ENCODE measurements around the gene C13orf46.

Gene C13orf46

DNA sequence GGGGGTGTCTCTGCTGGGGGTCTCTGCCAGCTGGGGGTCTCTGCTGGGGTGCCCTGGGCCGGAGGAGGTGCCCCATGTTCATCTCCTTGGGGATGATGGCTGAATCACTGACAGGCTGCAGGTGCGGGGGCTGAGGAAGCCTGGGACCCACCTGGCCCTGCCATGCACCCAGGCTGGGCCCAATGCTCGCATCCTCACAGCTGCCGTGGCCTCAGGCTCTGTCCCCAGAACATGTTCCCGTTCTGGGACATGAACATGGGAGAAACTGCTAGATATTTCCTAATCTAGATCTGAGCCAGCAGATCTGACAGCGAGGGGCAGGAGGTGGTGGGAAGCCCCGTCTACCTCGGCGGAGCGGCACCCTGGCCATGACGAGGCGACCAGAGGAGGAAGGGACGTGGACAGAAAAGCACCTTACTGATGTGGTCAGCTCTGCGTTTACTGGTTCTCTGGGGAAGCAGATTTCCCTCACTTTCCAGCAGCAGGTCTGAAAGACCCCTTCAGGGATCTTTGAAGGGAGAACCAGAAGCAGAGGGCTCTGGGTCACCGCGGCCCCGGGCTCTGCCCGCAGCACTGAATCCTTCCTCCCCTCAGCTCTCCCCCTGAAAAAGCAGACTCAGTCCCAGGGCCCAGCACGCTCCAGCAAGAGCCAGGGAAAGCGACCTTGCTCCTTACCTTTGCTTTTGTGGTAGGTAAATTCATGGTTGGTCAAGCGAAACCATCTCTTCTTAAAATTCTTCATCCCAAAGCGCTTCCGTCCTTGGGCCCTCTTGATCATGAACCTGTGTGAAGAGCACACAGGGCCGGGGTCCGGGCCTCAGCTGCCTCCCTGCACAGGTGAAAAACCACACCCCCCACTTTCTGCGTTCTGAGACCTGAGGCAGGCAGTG is 26.5 kb upstream of the C13orf46 start:
- H3K27me3 ChIP-seq (ENCODE audit: control insufficient read depth in 2 of 2, insufficient read depth in 2 of 2, low read length in 2 of 2): no peaks in the 10 kb centered on the region
- H3K36me3 ChIP-seq (ENCODE audit: control insufficient read depth in 2 of 2, insufficient read depth in 2 of 2, low read length in 2 of 2): peaks cover 0 to 9% of the 10 kb centered on the region in 2 donors
- H3K27ac ChIP-seq (ENCODE audit: low read depth in 2 of 2, low read length in 2 of 2): no peak overlapping the region
- peaks cover 0 to 5% of the 10 kb centered on the region in 2 donors for H3K4me1 ChIP-seq (ENCODE audit: control insufficient read depth in 2 of 2, insufficient read depth in 2 of 2, low read length in 2 of 2)
- H3K9me3 ChIP-seq (ENCODE audit: control insufficient read depth in 2 of 2, low read length in 2 of 2): no peaks in the 10 kb centered on the region
- no peak overlapping the region for H3K9ac ChIP-seq (ENCODE audit: low read depth in 1 of 2, low read length in 2 of 2)
- no peak overlapping the region for H3K4me3 ChIP-seq (ENCODE audit: low read length in 2 of 2)

DNA sequence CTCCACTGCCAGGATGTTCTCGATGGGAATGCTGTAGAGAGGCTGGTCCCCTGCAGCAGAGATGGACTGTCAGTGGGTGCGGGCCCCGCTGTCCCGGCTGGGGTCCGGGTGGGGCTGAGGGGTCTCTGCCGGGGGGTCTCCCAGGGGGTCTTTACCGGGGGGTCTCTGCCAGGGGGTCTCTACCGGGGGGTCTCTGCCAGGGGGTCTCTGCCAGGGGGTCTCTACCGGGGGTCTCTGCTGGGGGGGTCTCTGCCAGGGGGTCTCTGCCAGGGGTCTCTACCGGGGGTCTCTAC is 25.7 kb upstream of the C13orf46 start:
- Histone ChIP-seq H3K27me3 (ENCODE audit: control insufficient read depth in 2 of 2, insufficient read depth in 2 of 2, low read length in 2 of 2) (no peaks in the 10 kb centered on the region), H3K27ac (ENCODE audit: low read depth in 2 of 2, low read length in 2 of 2) (no peak overlapping the region), H3K4me1 (ENCODE audit: control insufficient read depth in 2 of 2, insufficient read depth in 2 of 2, low read length in 2 of 2) (peaks cover 0 to 5% of the 10 kb centered on the region in 2 donors), H3K4me3 (ENCODE audit: low read length in 2 of 2) (no peak overlapping the region), H3K36me3 (ENCODE audit: control insufficient read depth in 2 of 2, insufficient read depth in 2 of 2, low read length in 2 of 2) (peaks cover 0 to 9% of the 10 kb centered on the region in 2 donors), H3K9ac (ENCODE audit: low read depth in 1 of 2, low read length in 2 of 2) (no peak overlapping the region), H3K9me3 (ENCODE audit: control insufficient read depth in 2 of 2, low read length in 2 of 2) (no peaks in the 10 kb centered on the region)

DNA sequence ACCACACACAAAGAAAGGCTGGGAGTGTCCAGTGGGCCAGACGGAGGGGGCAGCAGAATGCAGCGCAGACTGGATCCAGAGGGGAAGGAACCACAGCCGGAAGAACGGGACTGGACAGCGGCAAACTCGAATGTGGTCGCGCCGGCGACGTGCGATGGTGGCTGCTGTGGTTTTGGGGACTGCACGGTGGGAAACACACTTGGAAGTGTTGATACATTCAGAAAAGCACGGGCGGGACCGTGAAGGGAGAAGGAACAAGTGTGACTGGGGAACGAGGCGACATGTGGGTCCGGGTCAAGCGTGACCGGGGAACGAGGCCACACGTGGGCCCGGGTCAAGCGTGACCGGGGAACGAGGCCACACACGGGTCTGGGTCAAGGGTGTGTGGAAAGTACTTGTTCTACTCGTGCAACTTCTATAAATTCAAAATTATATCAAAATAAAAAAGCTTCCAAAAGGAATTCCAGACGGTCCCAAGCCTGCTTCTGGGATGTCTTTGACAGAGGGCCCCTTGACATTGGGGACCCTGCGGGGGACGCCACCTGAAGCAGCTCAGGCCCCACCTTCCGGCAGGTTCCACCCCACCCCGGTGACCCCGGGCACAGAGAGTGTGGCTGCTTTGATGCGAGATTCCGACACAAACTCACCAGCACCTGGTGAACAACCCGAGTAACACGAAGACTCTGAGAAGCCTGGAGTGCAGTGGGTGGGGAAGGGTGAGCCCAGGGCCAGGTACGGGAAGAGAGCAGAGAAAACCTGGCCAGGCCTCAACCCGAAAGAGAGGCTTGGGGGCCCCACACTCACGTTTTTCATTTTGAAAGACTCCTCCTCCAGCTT is 25.1 kb upstream of the C13orf46 start:
- H3K27me3 ChIP-seq (ENCODE audit: control insufficient read depth in 2 of 2, insufficient read depth in 2 of 2, low read length in 2 of 2): no peaks in the 10 kb centered on the region
- peaks cover 0 to 9% of the 10 kb centered on the region in 2 donors for H3K36me3 ChIP-seq (ENCODE audit: control insufficient read depth in 2 of 2, insufficient read depth in 2 of 2, low read length in 2 of 2)
- no peak overlapping the region for H3K9ac ChIP-seq (ENCODE audit: low read depth in 1 of 2, low read length in 2 of 2)
- no peak overlapping the region for H3K4me3 ChIP-seq (ENCODE audit: low read length in 2 of 2)
- peak overlapping the region; percentile 19 to 28 for H3K27ac ChIP-seq (ENCODE audit: low read depth in 2 of 2, low read length in 2 of 2)
- H3K4me1 ChIP-seq (ENCODE audit: control insufficient read depth in 2 of 2, insufficient read depth in 2 of 2, low read length in 2 of 2): peaks cover 0 to 5% of the 10 kb centered on the region in 2 donors
- no peaks in the 10 kb centered on the region for H3K9me3 ChIP-seq (ENCODE audit: control insufficient read depth in 2 of 2, low read length in 2 of 2)

DNA sequence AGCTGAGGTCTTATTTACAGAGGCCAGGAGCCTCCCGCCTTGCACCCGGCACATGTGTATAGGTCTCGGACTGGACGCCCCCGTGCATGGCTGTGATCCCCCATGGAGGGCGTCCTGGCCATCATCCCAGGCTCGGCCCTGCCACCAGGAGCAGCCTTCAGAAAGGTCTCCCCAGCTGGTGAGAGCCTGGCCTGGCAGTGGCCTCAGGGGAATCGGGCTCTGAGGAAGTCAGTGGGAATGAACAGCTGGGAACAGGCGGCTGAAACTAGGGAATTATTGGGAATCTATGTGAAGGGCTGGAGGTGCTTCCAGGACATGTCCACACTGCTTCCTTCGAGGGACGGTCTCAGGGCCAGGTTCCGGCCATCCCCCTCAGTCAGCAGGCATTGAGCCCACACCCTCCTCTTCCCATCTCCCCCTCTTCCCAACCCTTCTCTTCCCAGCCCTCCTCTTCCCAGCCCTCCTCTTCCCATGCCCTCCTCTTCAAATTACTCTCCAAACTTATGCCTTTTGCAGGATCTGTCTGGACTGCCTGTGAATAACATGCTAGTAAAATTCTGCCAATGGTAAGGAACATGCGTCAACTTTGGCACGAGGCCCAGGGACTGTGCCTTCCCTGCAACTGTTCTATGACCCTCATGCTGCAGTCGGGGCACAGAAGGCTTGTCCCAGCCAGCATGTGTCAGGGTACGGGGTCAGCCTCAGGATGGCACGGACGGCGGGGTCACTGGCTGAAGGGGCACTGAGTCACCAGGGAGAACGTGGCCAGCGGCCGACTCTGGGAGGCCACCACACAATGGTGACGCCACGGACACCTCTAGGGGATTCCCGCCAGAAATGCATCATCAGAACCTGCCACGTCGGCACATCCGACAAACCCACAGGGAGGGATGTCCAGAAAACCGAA is 24.2 kb upstream of the C13orf46 start:
- peaks cover 0 to 9% of the 10 kb centered on the region in 2 donors for H3K36me3 ChIP-seq (ENCODE audit: control insufficient read depth in 2 of 2, insufficient read depth in 2 of 2, low read length in 2 of 2)
- H3K4me3 ChIP-seq (ENCODE audit: low read length in 2 of 2): no peak overlapping the region
- H3K27me3 ChIP-seq (ENCODE audit: control insufficient read depth in 2 of 2, insufficient read depth in 2 of 2, low read length in 2 of 2): no peaks in the 10 kb centered on the region
- H3K27ac ChIP-seq (ENCODE audit: low read depth in 2 of 2, low read length in 2 of 2): peak overlapping the region; percentile 19 to 28
- H3K4me1 ChIP-seq (ENCODE audit: control insufficient read depth in 2 of 2, insufficient read depth in 2 of 2, low read length in 2 of 2): peaks cover 0 to 5% of the 10 kb centered on the region in 2 donors
- no peak overlapping the region for H3K9ac ChIP-seq (ENCODE audit: low read depth in 1 of 2, low read length in 2 of 2)
- no peaks in the 10 kb centered on the region for H3K9me3 ChIP-seq (ENCODE audit: control insufficient read depth in 2 of 2, low read length in 2 of 2)

DNA sequence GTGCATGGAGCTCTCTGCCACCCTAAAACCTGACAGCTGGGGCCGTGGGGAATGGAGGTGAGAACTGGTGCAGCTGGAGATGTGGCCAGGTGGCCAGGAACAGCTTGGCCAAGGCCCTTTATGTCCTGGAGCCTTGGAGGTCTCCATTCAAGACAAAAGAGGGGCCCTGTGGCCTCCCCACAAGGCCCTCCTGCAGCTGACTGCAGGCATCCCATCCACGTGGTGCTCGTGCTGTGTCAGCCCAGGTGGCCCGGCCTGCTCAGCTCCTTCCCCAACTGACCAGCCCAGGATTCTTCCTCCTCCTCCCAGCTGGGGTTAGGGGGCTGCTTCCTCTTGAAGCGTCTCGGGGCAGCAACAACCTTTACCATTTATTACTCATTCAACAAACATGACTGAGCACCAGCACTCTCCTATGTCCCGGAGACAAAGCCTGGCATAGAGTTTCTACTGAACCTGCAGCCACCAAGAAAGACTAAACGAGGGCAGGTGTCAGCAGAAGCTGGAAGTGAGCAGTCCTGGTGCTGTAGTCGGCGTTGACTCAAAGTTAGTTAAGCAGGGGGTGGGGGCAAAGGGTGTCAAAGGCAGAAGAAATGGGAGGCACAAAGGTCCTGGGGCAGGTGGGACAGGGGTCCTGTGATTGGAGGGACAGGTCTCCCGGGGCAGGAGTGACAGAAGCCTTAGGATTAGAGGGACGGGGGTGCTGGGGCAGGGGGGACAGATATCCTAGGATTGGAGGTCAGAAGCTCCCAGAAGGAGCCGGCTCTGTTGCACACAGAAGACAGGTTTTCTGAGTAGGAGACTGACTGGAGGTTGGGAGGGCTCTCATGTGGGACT is 23.3 kb upstream of the C13orf46 start:
- Histone ChIP-seq H3K36me3 (ENCODE audit: control insufficient read depth in 2 of 2, insufficient read depth in 2 of 2, low read length in 2 of 2) (peaks cover 0 to 12% of the 10 kb centered on the region in 2 donors), H3K27ac (ENCODE audit: low read depth in 2 of 2, low read length in 2 of 2) (peak overlapping the region in 1 of 2 donors; percentile 19), H3K9ac (ENCODE audit: low read depth in 1 of 2, low read length in 2 of 2) (no peak overlapping the region), H3K4me1 (ENCODE audit: control insufficient read depth in 2 of 2, insufficient read depth in 2 of 2, low read length in 2 of 2) (peaks cover 0 to 5% of the 10 kb centered on the region in 2 donors), H3K4me3 (ENCODE audit: low read length in 2 of 2) (no peak overlapping the region), H3K9me3 (ENCODE audit: control insufficient read depth in 2 of 2, low read length in 2 of 2) (no peaks in the 10 kb centered on the region), H3K27me3 (ENCODE audit: control insufficient read depth in 2 of 2, insufficient read depth in 2 of 2, low read length in 2 of 2) (no peaks in the 10 kb centered on the region)

DNA sequence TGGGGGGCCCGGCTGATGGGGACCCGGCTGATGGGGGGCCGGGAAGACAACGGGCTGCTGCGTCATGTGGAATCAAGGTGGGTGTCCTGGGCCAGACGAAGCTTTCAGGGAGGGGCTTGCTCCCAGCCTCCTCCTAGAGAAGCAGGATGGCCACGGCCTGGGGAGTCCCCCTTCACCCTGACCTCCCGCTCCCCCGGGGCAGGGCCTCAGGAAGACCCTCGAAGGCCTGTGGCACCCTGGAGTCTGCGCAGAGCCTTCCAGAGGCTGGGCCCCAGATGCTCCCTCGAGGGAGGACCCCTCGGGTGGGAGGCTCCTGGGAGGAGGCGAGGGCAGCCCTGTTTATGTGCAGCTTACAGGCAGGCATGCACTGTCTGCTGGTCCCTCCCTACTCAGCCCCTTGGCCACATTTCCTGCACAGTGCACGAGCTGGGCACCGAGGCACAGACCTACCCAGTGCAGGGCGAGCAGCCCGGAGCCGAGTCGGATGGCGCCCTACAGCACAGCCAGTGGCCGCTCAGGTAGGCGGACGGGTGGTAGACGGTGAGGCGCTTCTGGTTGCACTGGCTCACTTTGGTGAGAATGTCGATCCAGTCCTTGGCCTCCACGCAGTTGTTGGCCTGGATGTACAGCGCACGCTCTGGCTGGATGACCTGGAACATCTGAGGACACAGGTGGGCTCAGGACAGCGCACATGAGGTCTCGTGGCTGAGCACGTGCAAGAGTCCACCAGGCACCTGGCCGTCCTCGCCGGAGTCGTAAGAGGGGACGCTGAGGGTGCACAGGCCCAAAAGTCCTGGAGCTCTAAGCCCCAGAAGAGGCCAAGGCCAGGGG is 22.4 kb upstream of the C13orf46 start:
- no peak overlapping the region for H3K27ac ChIP-seq (ENCODE audit: low read depth in 2 of 2, low read length in 2 of 2)
- peaks cover 7 to 20% of the 10 kb centered on the region in 2 donors for H3K36me3 ChIP-seq (ENCODE audit: control insufficient read depth in 2 of 2, insufficient read depth in 2 of 2, low read length in 2 of 2)
- no peaks in the 10 kb centered on the region for H3K27me3 ChIP-seq (ENCODE audit: control insufficient read depth in 2 of 2, insufficient read depth in 2 of 2, low read length in 2 of 2)
- no peak overlapping the region for H3K4me3 ChIP-seq (ENCODE audit: low read length in 2 of 2)
- peaks cover 0 to 5% of the 10 kb centered on the region in 2 donors for H3K4me1 ChIP-seq (ENCODE audit: control insufficient read depth in 2 of 2, insufficient read depth in 2 of 2, low read length in 2 of 2)
- no peak overlapping the region for H3K9ac ChIP-seq (ENCODE audit: low read depth in 1 of 2, low read length in 2 of 2)
- no peaks in the 10 kb centered on the region for H3K9me3 ChIP-seq (ENCODE audit: control insufficient read depth in 2 of 2, low read length in 2 of 2)

DNA sequence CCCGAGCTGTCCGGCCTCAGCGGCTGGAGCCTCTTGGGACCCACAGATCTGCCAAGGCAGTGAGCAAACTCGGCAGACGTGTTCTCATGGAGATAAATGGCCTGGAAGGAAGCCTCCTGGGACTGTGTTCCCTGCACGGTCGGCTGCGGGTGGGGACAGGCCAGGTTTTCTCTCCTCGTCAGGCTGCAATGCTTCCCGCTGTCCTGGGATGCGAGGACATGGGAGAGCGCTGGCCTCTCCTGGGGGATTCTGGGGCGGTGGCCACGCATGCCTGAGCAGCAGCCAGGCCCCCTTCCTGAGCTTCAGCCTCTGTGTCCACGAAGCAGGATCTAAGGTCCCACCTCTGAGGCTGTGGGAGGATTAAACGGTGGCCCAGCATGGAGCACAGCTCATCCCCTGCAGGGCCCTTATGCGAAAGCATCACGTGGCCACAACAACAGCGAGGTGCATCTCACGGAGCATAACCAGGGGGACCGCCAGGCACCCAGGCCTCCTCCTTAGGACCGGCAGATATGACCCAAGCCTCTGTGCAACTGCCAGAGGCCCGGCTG is 21.2 kb upstream of the C13orf46 start:
- Histone ChIP-seq H3K4me3 (ENCODE audit: low read length in 2 of 2) (no peak overlapping the region), H3K27ac (ENCODE audit: low read depth in 2 of 2, low read length in 2 of 2) (no peak overlapping the region), H3K27me3 (ENCODE audit: control insufficient read depth in 2 of 2, insufficient read depth in 2 of 2, low read length in 2 of 2) (no peaks in the 10 kb centered on the region)

DNA sequence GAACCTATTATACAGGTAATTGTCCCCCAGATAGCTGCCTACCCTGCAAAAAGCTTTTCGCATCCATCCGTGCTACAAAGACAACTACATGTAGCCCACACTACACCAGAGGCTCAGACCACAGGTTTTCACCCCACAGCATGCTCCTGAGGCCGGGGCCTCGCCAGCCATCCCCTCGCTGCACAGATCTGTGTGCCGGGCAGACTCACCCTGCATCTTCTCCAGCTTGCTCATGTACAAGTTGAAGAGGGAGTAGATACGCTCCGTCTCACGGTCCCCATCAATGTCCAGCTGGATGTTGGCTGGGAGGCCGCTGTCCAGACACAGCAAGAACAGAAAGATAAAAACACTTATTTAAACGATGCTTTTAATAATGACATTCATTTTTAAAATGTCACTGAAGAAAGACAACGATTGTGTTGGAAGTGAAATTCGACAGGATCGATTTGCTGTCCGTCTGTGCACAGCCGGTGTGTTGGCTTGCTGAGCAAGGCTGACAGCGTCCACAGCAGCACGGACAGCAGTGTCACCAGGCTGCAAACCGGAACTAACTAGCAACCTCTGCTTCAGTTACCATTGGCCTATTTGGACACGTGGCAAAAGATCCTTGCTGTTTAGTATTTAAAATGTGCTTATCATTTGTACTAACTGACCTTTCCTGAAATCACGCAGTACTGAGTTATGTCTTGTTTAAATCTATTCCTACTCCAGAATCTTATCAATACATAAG is 18.6 kb upstream of the C13orf46 start:
- H3K4me1 ChIP-seq (ENCODE audit: control insufficient read depth in 2 of 2, insufficient read depth in 2 of 2, low read length in 2 of 2): no peaks in the 10 kb centered on the region
- no peak overlapping the region for H3K4me3 ChIP-seq (ENCODE audit: low read length in 2 of 2)
- H3K36me3 ChIP-seq (ENCODE audit: control insufficient read depth in 2 of 2, insufficient read depth in 2 of 2, low read length in 2 of 2): peaks cover 19 to 33% of the 10 kb centered on the region in 2 donors
- no peaks in the 10 kb centered on the region for H3K9me3 ChIP-seq (ENCODE audit: control insufficient read depth in 2 of 2, low read length in 2 of 2)
- H3K9ac ChIP-seq (ENCODE audit: low read depth in 1 of 2, low read length in 2 of 2): no peak overlapping the region
- no peak overlapping the region for H3K27ac ChIP-seq (ENCODE audit: low read depth in 2 of 2, low read length in 2 of 2)
- no peaks in the 10 kb centered on the region for H3K27me3 ChIP-seq (ENCODE audit: control insufficient read depth in 2 of 2, insufficient read depth in 2 of 2, low read length in 2 of 2)

More for the DNA sequence above, 21.2 kb upstream of the C13orf46 start:
- Histone ChIP-seq H3K36me3 (ENCODE audit: control insufficient read depth in 2 of 2, insufficient read depth in 2 of 2, low read length in 2 of 2) (peaks cover 16 to 28% of the 10 kb centered on the region in 2 donors), H3K9ac (ENCODE audit: low read depth in 1 of 2, low read length in 2 of 2) (no peak overlapping the region), H3K4me1 (ENCODE audit: control insufficient read depth in 2 of 2, insufficient read depth in 2 of 2, low read length in 2 of 2) (peaks cover 0 to 5% of the 10 kb centered on the region in 2 donors), H3K9me3 (ENCODE audit: control insufficient read depth in 2 of 2, low read length in 2 of 2) (no peaks in the 10 kb centered on the region)

Data from mucosa of rectum (tissue), 2 donors.